Inferior parietal cortex (tissue), 1 donor: ENCODE measurements around the gene MCUR1.
"Not testable (repeated sequence)": the region's sequence is repeated elsewhere in the genome, so short reads cannot be mapped to it uniquely, and the experiment has no call there.

Experiments used
- DNase-seq: peaks from one replicate; pipeline ENCODE4 v3.0.0-alpha.2; 2016; ENCODE audit errors: extremely low spot score

The MCUR1 gene, protein sequence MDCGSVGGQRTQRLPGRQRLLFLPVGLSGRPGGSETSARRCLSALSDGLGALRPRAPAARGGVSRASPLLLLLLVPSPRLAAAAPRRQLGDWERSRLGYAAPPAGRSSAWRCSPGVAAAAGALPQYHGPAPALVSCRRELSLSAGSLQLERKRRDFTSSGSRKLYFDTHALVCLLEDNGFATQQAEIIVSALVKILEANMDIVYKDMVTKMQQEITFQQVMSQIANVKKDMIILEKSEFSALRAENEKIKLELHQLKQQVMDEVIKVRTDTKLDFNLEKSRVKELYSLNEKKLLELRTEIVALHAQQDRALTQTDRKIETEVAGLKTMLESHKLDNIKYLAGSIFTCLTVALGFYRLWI

GRCh38 chr6:13814176-13814937, at the start of gene MCUR1:
Gene MCUR1, minus strand, starts transcription at chr6:13814557. Its CDS starts 128 bp downstream, at chr6:13814429.
- DNase-seq: peak; percentile 84

- DNase-seq: no peak
These were observed 49.4 kb upstream of the MCUR1 start for GRCh38 chr6:13863699-13864155.

DNA sequence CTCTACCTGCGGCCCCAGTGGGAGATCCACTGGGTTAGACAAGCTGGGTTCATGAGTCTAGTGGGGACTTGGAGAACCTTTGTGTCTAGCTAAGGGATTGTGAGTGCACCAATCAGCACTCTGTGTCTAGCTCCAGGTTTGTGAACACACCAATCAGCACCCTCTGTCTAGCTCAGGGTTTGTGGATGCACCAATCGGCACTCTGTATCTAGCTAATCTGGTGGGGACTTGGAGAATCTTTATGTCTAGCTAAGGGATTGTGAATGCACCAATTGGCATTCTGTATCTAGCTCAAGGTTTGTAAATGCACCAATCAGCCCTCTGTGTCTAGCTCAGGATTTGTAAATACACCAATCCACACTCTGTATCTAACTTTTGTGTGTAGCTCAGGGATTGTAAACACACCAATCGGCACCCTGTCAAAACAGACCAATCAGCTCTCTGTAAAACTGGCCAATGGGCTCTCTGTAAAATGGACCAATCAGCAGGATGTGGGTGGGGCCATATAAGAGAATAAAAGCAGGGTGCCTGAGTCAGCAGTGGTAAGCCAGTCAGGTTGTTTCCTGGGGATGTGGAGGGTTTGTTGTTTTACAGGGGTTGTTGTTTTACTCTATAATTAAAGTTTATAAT, 46.3 kb upstream of the MCUR1 start:
- DNase-seq: not testable (repeated sequence)

DNA sequence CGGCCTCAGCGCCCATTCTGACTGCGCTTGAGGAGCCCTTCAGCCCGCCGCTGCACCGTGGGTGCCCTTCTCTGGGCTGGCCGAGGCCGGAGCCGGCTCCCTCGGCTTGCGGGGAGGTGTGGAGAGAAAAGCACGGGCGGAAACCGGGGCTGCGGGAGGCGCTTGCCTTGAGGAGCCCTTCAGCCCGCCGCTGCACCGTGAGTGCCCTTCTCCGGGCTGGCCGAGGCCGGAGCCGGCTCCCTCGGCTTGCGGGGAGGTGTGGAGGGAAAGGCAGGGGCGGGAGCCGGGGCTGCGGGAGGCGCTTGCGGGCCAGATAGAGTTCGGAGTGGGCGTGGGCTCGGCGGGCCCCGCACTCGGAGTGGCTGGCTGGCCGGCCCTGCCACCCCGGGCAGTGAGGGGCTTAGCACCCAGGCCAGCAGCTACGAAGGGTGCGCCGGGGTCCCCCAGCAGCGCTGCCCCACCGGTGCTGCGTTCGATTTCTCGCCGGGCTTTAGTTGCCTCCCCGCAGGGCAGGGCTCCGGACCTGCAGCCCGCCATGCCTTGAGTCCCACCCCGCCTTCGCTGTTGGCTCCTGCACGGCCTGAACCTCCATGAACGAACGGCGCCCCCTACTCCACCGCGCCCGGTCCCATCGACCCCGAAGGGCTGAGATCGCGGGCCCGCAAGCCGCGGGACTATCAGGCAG, 45.7 kb upstream of the MCUR1 start:
- DNase-seq: no peak

DNA sequence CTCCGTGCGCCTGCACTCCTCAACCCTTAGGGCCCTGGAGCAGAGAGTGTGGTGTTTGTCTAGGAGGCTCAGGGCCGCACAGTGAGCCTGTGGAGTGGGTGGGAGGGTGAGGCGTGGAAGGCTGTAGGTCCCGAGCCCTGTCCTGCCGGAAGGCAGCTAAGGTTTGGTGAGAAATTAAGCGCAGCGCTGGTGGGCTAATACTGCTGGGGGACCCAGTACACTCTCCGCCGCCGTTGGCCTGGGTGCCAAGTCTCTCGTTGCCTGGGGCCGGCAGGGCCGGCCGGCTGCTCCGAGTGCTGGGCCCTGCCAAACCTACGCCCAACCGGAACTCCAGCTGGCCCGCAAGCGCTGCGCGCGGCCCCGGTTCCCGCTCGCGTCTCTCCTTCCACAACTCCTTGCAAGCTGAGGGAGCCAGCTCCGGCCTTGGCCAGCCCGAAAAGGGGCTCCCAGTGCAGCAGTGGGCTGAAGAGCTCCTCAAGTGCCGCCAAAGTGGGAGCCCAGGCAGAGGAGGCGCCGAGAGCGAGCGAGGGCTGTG, 40.4 kb upstream of the MCUR1 start:
- DNase-seq: no peak

- DNase-seq: no peak
These were observed 39.5 kb upstream of the MCUR1 start for GRCh38 chr6:13853871-13854270.

DNA sequence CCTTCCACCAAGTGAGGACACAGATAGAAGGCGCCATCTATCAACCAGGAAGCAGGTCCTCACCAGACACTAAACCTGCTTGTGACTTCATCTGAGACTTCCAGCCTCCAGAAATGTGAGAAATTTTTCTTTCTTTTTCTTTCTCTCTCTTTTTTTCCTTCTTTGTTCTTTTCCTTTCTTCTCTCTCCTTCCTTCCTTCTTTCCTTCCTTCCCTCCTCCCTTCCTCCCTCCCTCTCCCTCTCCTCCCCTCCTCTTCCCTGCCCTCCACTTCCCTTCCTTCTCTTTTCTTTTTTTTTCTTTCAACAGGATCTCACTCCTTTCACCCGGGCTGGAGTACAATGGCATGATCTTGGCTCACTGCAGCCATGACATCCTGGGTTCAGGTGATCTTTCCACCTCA, 37.4 kb upstream of the MCUR1 start:
- no peak for DNase-seq

DNA sequence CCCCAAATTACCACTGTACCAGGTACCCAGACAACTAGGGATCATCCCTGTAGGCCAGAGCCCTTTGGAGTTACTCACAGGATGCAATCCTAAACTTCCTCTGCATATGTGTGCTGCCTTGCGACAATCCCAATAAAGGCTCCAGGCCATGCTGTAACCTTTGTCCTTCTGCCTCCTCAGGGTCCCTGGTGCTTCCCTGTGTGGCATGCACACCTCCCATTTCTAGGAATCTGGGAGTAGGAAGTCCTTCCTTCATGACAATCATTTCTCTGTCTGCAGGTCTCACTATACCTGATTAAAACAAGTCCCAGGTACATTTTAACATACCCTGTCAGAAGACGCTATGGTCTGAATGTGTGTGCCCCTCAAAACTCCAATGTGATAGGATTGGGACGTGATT, 37.0 kb upstream of the MCUR1 start:
- no peak for DNase-seq

DNA sequence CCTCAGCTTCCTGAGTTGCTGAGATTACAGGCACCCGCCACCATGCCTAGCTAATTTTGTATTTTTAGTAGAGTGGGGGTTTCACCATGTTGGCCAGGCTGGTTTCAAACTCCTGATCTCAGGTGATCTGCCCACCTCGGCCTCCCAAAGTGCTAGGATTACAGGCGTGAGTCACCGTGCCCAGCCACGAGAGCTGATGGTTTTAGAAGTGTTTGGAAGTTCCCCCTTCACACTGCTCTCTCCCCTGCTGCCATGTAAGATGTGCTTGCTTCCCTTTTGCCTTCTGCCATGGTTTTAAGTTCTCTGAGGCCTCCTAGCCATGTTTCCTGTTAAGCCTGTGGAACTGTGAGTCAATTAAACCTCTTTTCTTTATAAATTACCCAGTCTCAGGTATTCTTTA, 36.3 kb upstream of the MCUR1 start:
- DNase-seq: not testable (repeated sequence)

GRCh38 chr6:13848522-13849150, 34.3 kb upstream of the MCUR1 start:
- DNase-seq: no peak

- no peak for DNase-seq
These were observed 33.1 kb upstream of the MCUR1 start for GRCh38 chr6:13847326-13848050.

- DNase-seq: no peak
These were observed 32.5 kb upstream of the MCUR1 start for GRCh38 chr6:13846841-13847240.

- DNase-seq: no peak
These were observed 27.6 kb upstream of the MCUR1 start for GRCh38 chr6:13841936-13842335.

GRCh38 chr6:13838616-13839015, 24.3 kb upstream of the MCUR1 start:
- DNase-seq: no peak

GRCh38 chr6:13836170-13836569, 21.8 kb upstream of the MCUR1 start:
- DNase-seq: no peak

DNA sequence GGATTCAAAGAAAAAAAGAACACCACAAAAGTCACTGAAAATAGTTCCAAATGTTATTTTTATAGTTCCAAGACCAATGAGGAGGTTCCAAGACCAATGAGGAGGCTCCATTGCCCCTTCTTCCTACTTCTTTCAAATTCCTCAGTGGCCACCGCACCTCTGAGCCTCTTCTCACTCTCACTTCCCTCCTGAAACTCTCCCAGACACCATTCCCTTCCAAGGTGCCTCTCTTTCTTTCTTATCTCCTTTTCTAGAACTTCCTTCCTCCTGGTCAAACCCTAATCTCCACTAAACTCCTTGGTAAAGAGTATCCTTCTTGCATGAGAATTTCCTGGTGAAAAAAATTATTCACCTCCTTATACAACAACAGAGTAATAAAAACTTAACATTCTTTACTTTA, 20.4 kb upstream of the MCUR1 start:
- no peak for DNase-seq

GRCh38 chr6:13834018-13834417, 19.7 kb upstream of the MCUR1 start:
- not testable (repeated sequence) for DNase-seq

GRCh38 chr6:13832778-13833177, 18.4 kb upstream of the MCUR1 start:
- DNase-seq: no peak

GRCh38 chr6:13831615-13832014, 17.3 kb upstream of the MCUR1 start:
- DNase-seq: no peak

DNA sequence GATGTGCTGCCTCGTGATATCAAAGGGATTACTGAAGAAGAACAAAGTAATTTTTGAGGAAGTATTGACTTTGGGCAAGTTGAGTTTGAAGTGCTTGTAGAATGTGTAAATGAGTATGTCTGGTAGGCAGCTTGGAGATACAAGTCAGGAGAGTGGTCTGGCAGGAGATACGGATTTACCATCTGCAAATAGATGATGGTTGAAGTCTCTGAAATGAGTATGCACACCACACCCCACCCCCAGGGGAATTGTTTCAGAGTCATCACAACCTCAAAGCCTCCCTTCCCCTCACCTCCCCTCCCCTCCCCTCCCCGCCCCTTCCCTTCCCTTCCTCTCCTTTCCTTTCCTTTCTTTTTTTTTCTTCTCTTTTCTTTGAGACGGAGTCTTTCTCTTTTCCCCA, 16.4 kb upstream of the MCUR1 start:
- no peak for DNase-seq

GRCh38 chr6:13829419-13829818, 15.1 kb upstream of the MCUR1 start:
- not testable (repeated sequence) for DNase-seq
